GM18858 (cell line): Measurements from ENCODE around the gene GRAMD2B.
"Not testable (repeated sequence)": the region's sequence is repeated elsewhere in the genome, so short reads cannot be mapped to it uniquely, and the experiment has no call there.

ENCODE experiments used
- ATAC-seq: cut with Tn5 transposase; IDR thresholded peaks from one replicate; pipeline ENCODE4 v1.9.1; 2021; ENCODE audit not compliant: unreplicated experiment

GRAMD2B gene

DNA sequence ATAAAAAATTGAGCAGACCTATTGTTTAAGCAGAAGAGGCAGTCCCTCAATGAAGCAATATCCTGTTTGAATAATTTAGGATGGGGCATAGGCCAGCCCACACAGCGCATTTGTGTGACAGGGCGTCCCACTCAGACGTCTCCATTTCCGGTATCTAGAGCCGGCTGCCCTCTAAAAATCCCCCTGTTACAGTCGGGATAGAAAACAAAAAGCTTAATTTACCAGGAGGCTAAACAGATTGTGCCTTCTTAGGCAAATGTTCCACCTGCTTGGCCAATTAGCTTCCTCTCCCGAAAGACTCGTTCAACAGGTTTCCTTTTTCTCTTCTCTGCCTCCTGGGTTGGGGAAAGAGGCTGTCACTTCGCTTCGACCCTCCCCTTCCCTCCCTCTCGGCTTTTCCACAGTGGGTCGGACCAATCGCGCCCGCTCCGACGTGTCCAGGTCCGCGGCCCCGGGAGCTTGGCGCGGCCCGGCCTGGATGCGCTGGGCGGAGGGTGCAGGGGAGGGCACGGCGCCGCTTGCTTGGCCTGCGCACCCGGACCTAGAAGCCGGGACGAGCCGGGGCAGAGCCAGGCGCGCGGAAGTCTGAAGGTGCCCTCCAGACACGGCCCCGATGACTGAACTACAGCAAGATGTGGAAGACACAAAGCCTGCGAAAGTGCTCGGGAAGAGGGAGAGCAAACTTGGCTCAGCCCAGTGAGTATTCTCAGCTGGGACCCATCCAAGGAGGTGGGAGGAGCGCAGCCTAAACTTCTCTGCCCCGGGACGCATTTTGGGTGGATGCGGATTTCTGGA is at the start of gene GRAMD2B:
TSS of gene GRAMD2B (plus strand) at position 416 of the 795 bp plus-strand sequence. CDS start at position 614, 198 bp downstream.
- ATAC-seq = peak; percentile 72

GRCh38 chr5:126374109-126374416 is 49.1 kb upstream of the GRAMD2B start:
- ATAC-seq = no peak

DNA sequence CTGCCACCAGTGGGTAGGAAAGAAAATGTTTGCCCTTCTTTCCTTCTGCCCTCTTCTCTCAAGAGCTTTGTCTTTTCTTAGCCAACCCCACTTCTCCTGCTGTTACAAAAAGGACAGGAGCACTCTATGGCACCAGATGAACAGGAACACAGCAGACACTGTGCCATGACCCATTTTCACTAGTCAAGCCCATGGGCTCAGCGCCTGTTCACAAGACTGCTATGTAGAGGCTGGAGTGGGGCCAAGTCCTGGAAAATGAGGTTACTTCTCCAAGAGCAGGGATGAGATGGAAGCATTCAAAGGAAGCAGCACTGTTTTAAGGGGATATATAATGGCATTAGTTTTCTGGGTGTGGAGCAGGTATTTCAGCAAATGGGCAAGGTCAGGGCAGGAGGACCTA is 46.8 kb upstream of the GRAMD2B start:
- no peak for ATAC-seq

- ATAC-seq = no peak
Observed at GRCh38 chr5:126377424-126377823, 45.8 kb upstream of the GRAMD2B start.

DNA sequence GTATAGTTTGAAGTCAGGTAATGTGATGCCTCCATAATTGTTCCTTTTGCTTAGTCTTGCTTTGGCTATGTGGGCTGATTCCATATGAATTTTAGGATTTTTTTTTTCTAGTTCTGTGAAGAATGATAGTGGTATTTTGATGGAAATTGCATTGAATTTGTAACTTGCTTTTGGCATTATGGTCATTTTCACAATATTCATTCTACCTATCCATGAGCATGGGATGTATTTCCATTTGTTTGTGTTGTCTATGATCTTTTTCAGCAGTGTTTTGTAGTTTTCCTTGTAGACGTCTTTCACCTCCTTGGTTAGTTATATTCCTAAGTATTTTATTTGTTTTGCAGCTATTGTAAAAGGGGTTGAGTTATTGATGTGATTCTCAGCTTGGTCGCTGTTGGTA is 42.9 kb upstream of the GRAMD2B start:
- not testable (repeated sequence) for ATAC-seq

- ATAC-seq = no peak
Observed at GRCh38 chr5:126383246-126383645, 40.0 kb upstream of the GRAMD2B start.

GRCh38 chr5:126383776-126384175 is 39.4 kb upstream of the GRAMD2B start:
- no peak for ATAC-seq

GRCh38 chr5:126384985-126385384 is 38.2 kb upstream of the GRAMD2B start:
- no peak for ATAC-seq

DNA sequence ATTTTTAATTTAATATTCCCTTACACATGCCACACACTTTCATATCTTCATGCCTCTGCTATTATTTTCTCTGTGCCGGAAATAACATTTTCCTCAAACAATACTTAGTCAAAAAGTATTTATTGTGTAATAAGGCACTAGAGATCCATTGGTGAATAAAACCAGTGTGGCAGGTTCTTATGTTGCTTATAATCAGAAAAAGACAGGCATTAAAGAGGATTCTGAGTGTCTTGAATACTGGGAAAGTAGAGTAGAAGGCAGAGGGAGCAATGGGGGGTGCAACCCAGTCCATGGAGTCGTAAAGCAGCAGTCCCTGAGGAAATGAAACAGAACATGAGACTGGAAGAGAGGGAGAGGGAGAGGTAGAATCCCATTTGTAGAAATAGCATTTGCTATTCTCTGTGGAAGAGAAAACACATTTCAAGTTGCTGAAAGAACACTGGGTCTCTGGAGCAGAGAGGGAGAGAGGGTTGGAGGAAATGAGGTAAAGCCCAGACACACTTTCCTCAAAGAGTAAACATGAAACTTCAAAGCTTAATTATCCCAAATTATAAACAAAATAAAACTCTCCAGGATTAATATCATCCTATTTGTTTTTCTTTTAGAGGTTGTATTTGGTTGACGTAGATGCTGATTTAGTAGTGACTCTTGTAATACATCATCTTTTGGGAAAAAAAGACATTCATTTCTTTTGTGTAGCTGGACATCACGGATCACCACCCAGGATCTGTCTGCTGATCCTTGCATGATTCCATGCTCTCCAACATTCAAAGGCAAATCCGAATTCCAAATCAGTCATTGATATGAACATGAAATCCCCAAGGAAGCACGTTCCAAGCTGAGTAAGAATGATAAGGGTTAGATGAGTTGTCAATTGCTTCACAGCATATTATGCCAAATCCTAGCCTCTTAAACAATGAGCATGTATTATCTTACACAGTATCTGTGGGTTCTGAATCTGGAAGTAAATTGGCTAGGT is 37.4 kb upstream of the GRAMD2B start:
- no peak for ATAC-seq

GRCh38 chr5:126389179-126389578 is 34.0 kb upstream of the GRAMD2B start:
- no peak for ATAC-seq

- no peak for ATAC-seq
Observed at GRCh38 chr5:126390051-126390450, 33.2 kb upstream of the GRAMD2B start.

DNA sequence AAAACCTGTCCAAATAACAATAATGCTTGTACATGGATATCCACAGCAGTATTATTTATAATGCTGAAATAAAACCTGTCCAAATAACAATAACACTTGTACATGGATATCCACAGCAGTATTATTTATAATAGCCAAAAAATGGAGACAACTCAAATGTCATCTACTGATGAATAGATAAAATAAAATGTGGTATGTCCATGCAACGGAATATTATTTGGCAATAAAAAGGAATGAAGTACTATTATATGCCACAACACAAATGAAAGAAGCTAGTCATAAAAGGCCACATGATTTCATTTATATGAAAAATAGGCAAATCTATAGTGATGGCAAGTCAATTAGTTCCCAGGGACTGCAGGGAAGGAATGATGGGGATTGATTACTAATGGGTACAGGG is 31.8 kb upstream of the GRAMD2B start:
- ATAC-seq = no peak

- ATAC-seq = no peak
Observed at GRCh38 chr5:126394211-126394788, 28.9 kb upstream of the GRAMD2B start.

GRCh38 chr5:126395198-126395597 is 28.0 kb upstream of the GRAMD2B start:
- ATAC-seq = no peak

DNA sequence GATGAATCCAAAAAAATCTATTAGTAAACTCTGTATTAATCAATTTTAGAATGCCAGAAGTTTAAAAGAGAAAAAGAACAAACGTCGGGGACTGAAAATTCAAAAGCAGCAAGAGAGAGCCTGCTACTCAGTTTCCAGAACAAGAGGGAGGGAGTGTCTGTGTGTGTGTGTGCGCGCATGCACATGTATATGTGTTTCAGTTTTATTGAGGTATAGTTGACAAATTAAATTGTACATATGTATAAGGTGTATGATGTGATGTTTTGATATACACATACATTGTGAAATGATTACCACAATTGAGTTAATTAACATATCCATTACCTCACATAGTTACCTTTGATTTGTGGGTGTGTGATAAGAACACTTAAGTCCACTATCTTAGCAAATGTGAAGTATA is 27.6 kb upstream of the GRAMD2B start:
- ATAC-seq = no peak

DNA sequence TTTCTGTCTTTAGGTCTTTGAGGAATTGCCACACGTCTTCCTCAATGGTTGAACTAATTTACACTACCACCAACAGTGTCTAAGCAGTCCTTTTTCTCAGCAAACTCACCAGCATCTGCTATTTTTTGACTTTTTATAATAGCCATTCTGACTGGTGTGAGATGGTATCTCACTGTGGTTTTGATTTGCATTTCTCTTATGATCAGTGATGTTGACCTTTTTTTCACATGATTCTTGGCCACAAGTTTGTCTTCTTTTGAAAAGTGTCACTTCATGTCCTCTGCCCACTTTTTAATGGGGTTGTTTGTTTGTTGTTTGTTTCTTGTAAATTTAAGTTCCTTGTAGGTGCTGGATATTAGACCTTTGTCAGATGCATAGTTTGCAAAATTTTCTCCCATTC is 26.5 kb upstream of the GRAMD2B start:
- ATAC-seq = not testable (repeated sequence)

DNA sequence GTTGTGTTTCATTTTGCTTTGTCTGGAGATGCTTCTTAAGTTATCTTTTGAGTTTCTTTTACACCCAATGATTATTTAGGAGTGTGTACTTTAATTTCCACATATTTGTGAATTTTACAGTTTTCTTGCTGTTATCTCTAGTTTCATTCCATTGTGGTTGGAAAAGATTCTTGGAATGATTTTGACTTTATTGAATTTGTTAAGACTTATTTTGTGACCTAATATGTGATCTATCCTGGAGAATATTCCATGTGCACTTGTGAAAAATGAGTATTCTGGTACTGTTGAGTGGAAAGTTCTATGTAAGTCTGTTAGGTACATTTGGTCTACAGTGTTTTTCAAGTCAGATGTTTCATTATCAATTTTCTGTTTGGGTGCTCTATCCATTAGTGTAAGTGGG is 24.4 kb upstream of the GRAMD2B start:
- ATAC-seq = no peak

DNA sequence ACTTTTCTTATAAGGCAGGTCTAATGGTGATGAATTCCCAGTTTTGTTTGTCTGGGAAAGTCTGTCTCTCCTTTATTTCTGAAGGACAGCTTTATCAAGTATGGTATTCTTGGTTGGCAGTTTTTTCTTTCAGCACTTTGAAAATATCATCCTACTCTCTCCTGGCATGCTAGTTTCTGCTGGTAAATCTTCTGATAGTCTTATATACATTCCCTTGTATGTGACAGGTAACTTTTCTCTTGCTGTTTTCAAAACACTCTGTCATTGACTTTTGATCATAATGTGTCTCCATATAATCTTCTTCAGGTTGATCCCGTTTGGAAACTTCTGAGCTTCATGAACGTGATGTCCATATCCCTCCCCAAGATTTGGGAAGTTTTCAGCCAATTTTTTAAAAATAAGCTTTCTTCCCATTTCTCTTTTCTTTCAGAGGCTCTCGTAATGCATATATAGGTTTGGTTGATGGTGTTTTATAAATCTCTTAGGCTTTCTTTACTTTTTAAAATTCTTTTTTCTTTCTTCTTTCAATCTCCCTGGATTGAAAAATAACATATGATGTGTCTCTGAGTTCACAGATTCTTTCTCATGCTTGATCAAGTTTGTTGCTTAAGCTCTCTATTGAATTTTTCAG is 22.5 kb upstream of the GRAMD2B start:
- no peak for ATAC-seq

DNA sequence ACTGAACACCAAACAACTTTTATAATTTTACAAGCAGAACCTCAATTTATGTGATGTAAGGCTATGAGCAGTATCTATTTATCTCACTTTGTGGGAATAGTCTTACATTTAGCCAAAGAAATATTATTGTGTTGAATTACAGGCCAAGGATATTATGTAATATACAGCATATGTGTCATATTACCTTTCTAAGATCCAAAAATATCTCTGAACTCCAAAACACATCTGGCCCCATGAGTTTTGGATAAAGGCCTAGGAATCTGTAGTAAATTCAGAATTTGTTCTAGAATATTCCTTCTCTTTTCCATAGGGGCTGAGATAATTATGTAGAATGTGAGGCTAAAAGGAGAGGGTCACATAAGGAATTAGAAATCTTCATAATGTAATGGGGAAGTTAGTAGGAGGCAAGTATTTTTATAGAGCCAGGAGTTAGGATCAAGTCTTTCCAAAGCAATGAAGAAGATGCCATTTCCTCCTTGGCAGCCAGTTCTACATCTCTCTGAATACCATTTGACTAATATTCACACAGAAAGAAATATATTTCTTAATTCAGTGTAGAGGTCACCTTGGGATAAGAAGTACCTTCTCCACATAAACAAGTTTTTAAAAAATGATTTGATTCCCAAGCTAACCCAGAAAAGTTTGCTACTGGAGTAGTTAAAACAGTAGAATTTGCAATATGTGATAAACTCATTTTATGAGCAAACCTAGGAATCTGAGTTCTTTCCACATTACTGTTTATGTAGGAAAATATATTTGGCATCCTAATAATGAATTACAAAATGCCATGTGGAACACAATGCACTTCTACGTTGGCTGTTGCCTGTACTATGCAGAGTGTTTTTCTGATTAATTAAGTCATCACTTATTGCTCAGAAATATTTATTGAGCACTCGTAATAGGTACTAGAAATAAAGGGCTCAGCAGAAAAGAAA is 20.3 kb upstream of the GRAMD2B start:
- ATAC-seq = no peak

DNA sequence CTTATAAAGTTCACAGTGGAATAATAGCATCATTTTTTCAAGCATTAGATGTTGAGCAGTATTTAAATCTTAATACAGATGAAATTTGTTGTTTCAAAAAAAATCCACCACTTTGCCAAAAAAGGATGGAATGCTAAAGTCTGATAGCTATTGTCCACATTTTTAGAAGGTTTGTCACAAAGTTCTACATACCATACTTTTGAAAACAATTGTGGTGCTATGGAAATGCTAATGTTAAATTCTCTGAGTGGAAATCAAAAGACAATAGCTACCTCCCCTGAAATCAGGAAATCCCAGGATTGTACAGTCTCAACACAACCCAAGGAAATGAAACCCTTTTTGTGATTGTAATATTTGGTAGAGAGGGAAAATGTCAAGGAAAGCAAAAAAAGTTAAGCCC is 19.3 kb upstream of the GRAMD2B start:
- ATAC-seq = no peak
